Measurements from ENCODE around the gene KLF12. TPM values are rescaled to one million over a fixed set of nuclear protein-coding genes. Genes with fewer than 3 reads are reported as not detected.
A peak's percentile ranks its signal among the peaks of the same experiment; 100 is the strongest.

The KLF12 gene
- total and polyA plus RNA-seq, 2 donors (not counting 1 experiment from before 2014, with no cell fraction given): 11.4 to 18.2 TPM

GRCh38 chr13:74117207-74117705 lies 16.9 kb downstream of the KLF12 start:
- no peak overlapping the region for H3K27ac ChIP-seq (ENCODE audit: insufficient read depth, low read length)

GRCh38 chr13:74115133-74115532 lies 19.1 kb downstream of the KLF12 start:
- no peaks in the 10 kb centered on the region for H4K20me1 ChIP-seq (ENCODE audit: control insufficient read depth, extremely low read depth, insufficient read depth, low read length)
- H3K27ac ChIP-seq (ENCODE audit: insufficient read depth, low read length): peak overlapping the region; percentile 45
- no peak overlapping the region for H3K4me2 ChIP-seq (ENCODE audit: extremely low read depth, insufficient read depth, low read length)
- H2AFZ ChIP-seq (ENCODE audit: low read length): no peak overlapping the region
- peak; percentile 59 to 92 for DNase-seq (ENCODE audit: low read depth in 2 of 2)
- TF ChIP-seq EZH2 (IDR thresholded peaks at IDR 0.05; ENCODE audit: low read length, missing control alignments) (no peak), CTCF (conservative IDR thresholded peaks at IDR 0.05 in 1 of 2, IDR thresholded peaks at IDR 0.05 in 1 of 2; ENCODE audit: low read depth in 1 of 2, low read length in 2 of 2) (no peak)
- peaks cover 12% of the 10 kb centered on the region for H3K4me1 ChIP-seq (ENCODE audit: control insufficient read depth, extremely low read depth, insufficient read depth, low read length)
- no peak overlapping the region for H3K4me3 ChIP-seq (replicated peaks in 1 of 4; ENCODE audit: control extremely low read depth in 1 of 4, insufficient read depth in 1 of 4, low read depth in 3 of 4, low read length in 4 of 4)
- no peaks in the 10 kb centered on the region for H3K27me3 ChIP-seq (ENCODE audit: control insufficient read depth, insufficient read depth, low read length)
- H3K79me2 ChIP-seq (ENCODE audit: control insufficient read depth, insufficient read depth, low read length): peaks cover 42% of the 10 kb centered on the region
- no peaks in the 10 kb centered on the region for H3K36me3 ChIP-seq (ENCODE audit: control insufficient read depth, insufficient read depth, low read length)
- H3K9ac ChIP-seq (ENCODE audit: insufficient read depth, low read length): no peak overlapping the region
- no peaks in the 10 kb centered on the region for H3K9me3 ChIP-seq (ENCODE audit: control insufficient read depth, insufficient read depth, low read depth, low read length)

More at GRCh38 chr13:74117207-74117705, 16.9 kb downstream of the KLF12 start:
- no peaks in the 10 kb centered on the region for H4K20me1 ChIP-seq (ENCODE audit: control insufficient read depth, extremely low read depth, insufficient read depth, low read length)
- no peaks in the 10 kb centered on the region for H3K27me3 ChIP-seq (ENCODE audit: control insufficient read depth, insufficient read depth, low read length)
- no peak overlapping the region for H3K4me2 ChIP-seq (ENCODE audit: extremely low read depth, insufficient read depth, low read length)
- H3K79me2 ChIP-seq (ENCODE audit: control insufficient read depth, insufficient read depth, low read length): peaks cover 50% of the 10 kb centered on the region
- H3K9ac ChIP-seq (ENCODE audit: insufficient read depth, low read length): no peak overlapping the region
- no peak for DNase-seq (ENCODE audit: low read depth in 2 of 2)
- H3K4me1 ChIP-seq (ENCODE audit: control insufficient read depth, extremely low read depth, insufficient read depth, low read length): peaks cover 12% of the 10 kb centered on the region
- H3K4me3 ChIP-seq (replicated peaks in 1 of 4; ENCODE audit: control extremely low read depth in 1 of 4, insufficient read depth in 1 of 4, low read depth in 3 of 4, low read length in 4 of 4): no peak overlapping the region
- TF ChIP-seq CTCF (conservative IDR thresholded peaks at IDR 0.05 in 1 of 2, IDR thresholded peaks at IDR 0.05 in 1 of 2; ENCODE audit: low read depth in 1 of 2, low read length in 2 of 2) (no peak), EZH2 (IDR thresholded peaks at IDR 0.05; ENCODE audit: low read length, missing control alignments) (no peak)
- no peaks in the 10 kb centered on the region for H3K36me3 ChIP-seq (ENCODE audit: control insufficient read depth, insufficient read depth, low read length)
- no peaks in the 10 kb centered on the region for H3K9me3 ChIP-seq (ENCODE audit: control insufficient read depth, insufficient read depth, low read depth, low read length)
- no peak overlapping the region for H2AFZ ChIP-seq (ENCODE audit: low read length)

- Histone ChIP-seq H3K36me3 (ENCODE audit: control insufficient read depth, insufficient read depth, low read length) (no peaks in the 10 kb centered on the region), H3K9ac (ENCODE audit: insufficient read depth, low read length) (no peak overlapping the region), H3K4me3 (replicated peaks in 1 of 4; ENCODE audit: control extremely low read depth in 1 of 4, insufficient read depth in 1 of 4, low read depth in 3 of 4, low read length in 4 of 4) (no peak overlapping the region), H3K27me3 (ENCODE audit: control insufficient read depth, insufficient read depth, low read length) (no peaks in the 10 kb centered on the region), H3K9me3 (ENCODE audit: control insufficient read depth, insufficient read depth, low read depth, low read length) (no peaks in the 10 kb centered on the region), H3K27ac (ENCODE audit: insufficient read depth, low read length) (peak overlapping the region; percentile 16), H2AFZ (ENCODE audit: low read length) (no peak overlapping the region), H4K20me1 (ENCODE audit: control insufficient read depth, extremely low read depth, insufficient read depth, low read length) (no peaks in the 10 kb centered on the region), H3K4me1 (ENCODE audit: control insufficient read depth, extremely low read depth, insufficient read depth, low read length) (peaks cover 12% of the 10 kb centered on the region), H3K79me2 (ENCODE audit: control insufficient read depth, insufficient read depth, low read length) (peaks cover 42% of the 10 kb centered on the region), H3K4me2 (ENCODE audit: extremely low read depth, insufficient read depth, low read length) (no peak overlapping the region)
- TF ChIP-seq CTCF (conservative IDR thresholded peaks at IDR 0.05 in 1 of 2, IDR thresholded peaks at IDR 0.05 in 1 of 2; ENCODE audit: low read depth in 1 of 2, low read length in 2 of 2) (no peak), EZH2 (IDR thresholded peaks at IDR 0.05; ENCODE audit: low read length, missing control alignments) (no peak)
- DNase-seq (ENCODE audit: low read depth in 2 of 2): no peak
These were observed 19.6 kb downstream of the KLF12 start for GRCh38 chr13:74114641-74115040.
